ENCODE data around the gene PPM1H. TPM values are rescaled to one million over a fixed set of nuclear protein-coding genes. Genes with fewer than 3 reads are reported as not detected.

PPM1H gene
- polyA plus RNA-seq, 1 of the 3 experiments (the other 2 are of a cell fraction) = 0.13 TPM

DNA sequence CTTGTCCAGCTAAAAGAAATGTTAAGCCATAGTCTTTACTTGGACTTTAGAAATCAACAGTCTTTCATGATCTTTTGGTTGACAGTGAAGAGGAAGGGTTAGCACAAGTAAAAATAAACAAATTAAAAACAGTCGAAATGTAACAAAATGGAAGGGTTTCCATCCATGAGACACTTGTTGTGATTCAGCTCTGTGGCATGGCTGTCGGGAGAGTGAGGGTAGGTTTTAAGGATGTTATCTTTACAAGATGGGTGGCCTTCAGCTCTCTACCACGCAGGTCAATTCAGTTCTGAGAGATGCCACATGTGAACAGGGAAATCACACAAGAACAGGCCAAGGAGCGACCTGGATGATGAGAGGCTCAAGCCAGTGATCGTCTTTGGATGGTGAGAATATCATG lies 180.2 kb downstream of the PPM1H start:
- TF ChIP-seq MXI1 (IDR thresholded peaks at IDR 0.05; ENCODE audit: low read depth, low read length) (no peak), NFIC (IDR thresholded peaks at IDR 0.05; ENCODE audit: borderline replicate concordance) (no peak), TCF12 (IDR thresholded peaks at IDR 0.05) (no peak), NRF1 (IDR thresholded peaks at IDR 0.05; ENCODE audit: low read depth, low read length) (no peak), JUND (IDR thresholded peaks at IDR 0.05) (no peak), SMC3 (IDR thresholded peaks at IDR 0.05; ENCODE audit: low read depth, low read length) (no peak)
- no peaks in the 10 kb centered on the region for H3K4me1 ChIP-seq (ENCODE audit: control insufficient read depth in 1 of 2, insufficient read depth in 2 of 2, low read depth in 1 of 2, low read length in 1 of 2)
- no peak for DNase-seq
- 81% methylated on average over 5 of the region's 5 CpGs for WGBS (ENCODE audit: low lambda C conversion rate)
- H3K36me3 ChIP-seq (replicated peaks in 1 of 2; ENCODE audit: control insufficient read depth in 1 of 2, insufficient read depth in 2 of 2, low read length in 1 of 2) = no peaks in the 10 kb centered on the region
- ChIA-PET CTCF (no interaction called here), POLR2A (no interaction called here)
- H3F3A ChIP-seq (replicated peaks; ENCODE audit: insufficient read depth) = no peaks in the 10 kb centered on the region
- H3K9ac ChIP-seq = no peak overlapping the region
- H3K4me3 ChIP-seq (ENCODE audit: low read depth in 2 of 2, low read length in 1 of 2) = no peak overlapping the region; a peak in 1 of 4 replicates
- no peaks in the 10 kb centered on the region for H3K9me2 ChIP-seq
- no peak overlapping the region for H3K4me2 ChIP-seq
- H2AFZ ChIP-seq (ENCODE audit: low read depth) = no peak overlapping the region
- H3K9me3 ChIP-seq = no peaks in the 10 kb centered on the region
- H4K20me1 ChIP-seq (ENCODE audit: insufficient read depth) = no peaks in the 10 kb centered on the region
- H3K27me3 ChIP-seq (ENCODE audit: insufficient read depth) = no peaks in the 10 kb centered on the region
- H3K79me2 ChIP-seq (ENCODE audit: insufficient read depth) = no peaks in the 10 kb centered on the region
- no peak overlapping the region for H3K27ac ChIP-seq (ENCODE audit: low read depth in 2 of 2, low read length in 1 of 2)

DNA sequence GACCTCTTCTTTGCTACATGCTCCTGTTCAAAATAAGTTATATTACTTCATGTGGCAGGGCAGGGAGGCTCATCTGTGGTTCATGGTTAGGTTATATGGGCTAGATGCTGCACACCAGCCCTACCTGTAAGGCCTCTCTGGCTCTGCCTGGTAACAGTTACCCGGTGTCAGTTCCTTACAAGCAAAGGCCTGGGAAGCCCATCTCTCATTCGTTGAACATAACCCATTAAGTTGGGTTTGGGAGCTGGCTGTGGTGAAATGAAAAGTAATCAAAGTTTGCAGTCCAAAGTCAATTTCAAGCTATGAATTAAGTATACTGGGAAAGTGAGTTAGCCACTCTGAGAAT lies 183.2 kb downstream of the PPM1H start:
- Histone ChIP-seq H4K20me1 (ENCODE audit: insufficient read depth) (no peaks in the 10 kb centered on the region), H3F3A (replicated peaks; ENCODE audit: insufficient read depth) (no peaks in the 10 kb centered on the region), H3K36me3 (replicated peaks in 1 of 2; ENCODE audit: control insufficient read depth in 1 of 2, insufficient read depth in 2 of 2, low read length in 1 of 2) (no peaks in the 10 kb centered on the region), H3K9me3 (no peaks in the 10 kb centered on the region), H3K27ac (ENCODE audit: low read depth in 2 of 2, low read length in 1 of 2) (no peak overlapping the region), H3K4me3 (ENCODE audit: low read depth in 2 of 2, low read length in 1 of 2) (no peak overlapping the region), H3K4me2 (no peak overlapping the region), H3K9ac (no peak overlapping the region), H3K4me1 (ENCODE audit: control insufficient read depth in 1 of 2, insufficient read depth in 2 of 2, low read depth in 1 of 2, low read length in 1 of 2) (no peaks in the 10 kb centered on the region), H3K9me2 (no peaks in the 10 kb centered on the region), H3K79me2 (ENCODE audit: insufficient read depth) (no peaks in the 10 kb centered on the region), H3K27me3 (ENCODE audit: insufficient read depth) (no peaks in the 10 kb centered on the region), H2AFZ (ENCODE audit: low read depth) (no peak overlapping the region)
- POLR2A ChIA-PET = no interaction called here
- CTCF ChIA-PET = interaction anchor here (0.9 kb wide), 1 partner anchor 316 kb away, joined by 3 read pairs; no protein-coding TSS in a partner anchor
- DNase-seq = no peak
- WGBS (ENCODE audit: low lambda C conversion rate) = 73% methylated on average over 2 of the region's 2 CpGs
- TF ChIP-seq, protein P1, sequence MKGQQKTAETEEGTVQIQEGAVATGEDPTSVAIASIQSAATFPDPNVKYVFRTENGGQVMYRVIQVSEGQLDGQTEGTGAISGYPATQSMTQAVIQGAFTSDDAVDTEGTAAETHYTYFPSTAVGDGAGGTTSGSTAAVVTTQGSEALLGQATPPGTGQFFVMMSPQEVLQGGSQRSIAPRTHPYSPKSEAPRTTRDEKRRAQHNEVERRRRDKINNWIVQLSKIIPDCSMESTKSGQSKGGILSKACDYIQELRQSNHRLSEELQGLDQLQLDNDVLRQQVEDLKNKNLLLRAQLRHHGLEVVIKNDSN (IDR thresholded peaks at IDR 0.05; ENCODE audit: borderline replicate concordance, low read depth) = no peak
- TF ChIP-seq, protein P2, sequence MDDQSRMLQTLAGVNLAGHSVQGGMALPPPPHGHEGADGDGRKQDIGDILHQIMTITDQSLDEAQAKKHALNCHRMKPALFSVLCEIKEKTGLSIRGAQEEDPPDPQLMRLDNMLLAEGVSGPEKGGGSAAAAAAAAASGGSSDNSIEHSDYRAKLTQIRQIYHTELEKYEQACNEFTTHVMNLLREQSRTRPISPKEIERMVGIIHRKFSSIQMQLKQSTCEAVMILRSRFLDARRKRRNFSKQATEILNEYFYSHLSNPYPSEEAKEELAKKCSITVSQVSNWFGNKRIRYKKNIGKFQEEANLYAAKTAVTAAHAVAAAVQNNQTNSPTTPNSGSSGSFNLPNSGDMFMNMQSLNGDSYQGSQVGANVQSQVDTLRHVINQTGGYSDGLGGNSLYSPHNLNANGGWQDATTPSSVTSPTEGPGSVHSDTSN (IDR thresholded peaks at IDR 0.05) = no peak
- TF ChIP-seq, protein P3, sequence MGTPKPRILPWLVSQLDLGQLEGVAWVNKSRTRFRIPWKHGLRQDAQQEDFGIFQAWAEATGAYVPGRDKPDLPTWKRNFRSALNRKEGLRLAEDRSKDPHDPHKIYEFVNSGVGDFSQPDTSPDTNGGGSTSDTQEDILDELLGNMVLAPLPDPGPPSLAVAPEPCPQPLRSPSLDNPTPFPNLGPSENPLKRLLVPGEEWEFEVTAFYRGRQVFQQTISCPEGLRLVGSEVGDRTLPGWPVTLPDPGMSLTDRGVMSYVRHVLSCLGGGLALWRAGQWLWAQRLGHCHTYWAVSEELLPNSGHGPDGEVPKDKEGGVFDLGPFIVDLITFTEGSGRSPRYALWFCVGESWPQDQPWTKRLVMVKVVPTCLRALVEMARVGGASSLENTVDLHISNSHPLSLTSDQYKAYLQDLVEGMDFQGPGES (IDR thresholded peaks at IDR 0.05; ENCODE audit: low read depth, low read length) = no peak
- no peak for TF ChIP-seq RFX5 (IDR thresholded peaks at IDR 0.05; ENCODE audit: low read length)
- TF ChIP-seq FOXJ3 (CRISPR knock-in tag; IDR thresholded peaks at IDR 0.05) = no peak
- TF ChIP-seq FOSL2 (IDR thresholded peaks at IDR 0.05; ENCODE audit: borderline replicate concordance, low read depth) = no peak
- no peak for TF ChIP-seq MXI1 (IDR thresholded peaks at IDR 0.05; ENCODE audit: low read depth, low read length)
- no peak for TF ChIP-seq EP300 (IDR thresholded peaks at IDR 0.05; ENCODE audit: borderline replicate concordance in 1 of 2, low read depth in 1 of 2, low read length in 1 of 2)
- TF ChIP-seq POLR2AphosphoS5 (IDR thresholded peaks at IDR 0.05; ENCODE audit: low read depth, low read length) = no peak
- TF ChIP-seq GABPA (IDR thresholded peaks at IDR 0.05; ENCODE audit: low read depth) = no peak
- no peak for TF ChIP-seq SIN3A (IDR thresholded peaks at IDR 0.05; ENCODE audit: borderline replicate concordance, low read depth, low read length)
- no peak for TF ChIP-seq SMC3 (IDR thresholded peaks at IDR 0.05; ENCODE audit: low read depth, low read length)
- TF ChIP-seq NFIC (IDR thresholded peaks at IDR 0.05; ENCODE audit: borderline replicate concordance) = no peak
- TF ChIP-seq, protein P4, sequence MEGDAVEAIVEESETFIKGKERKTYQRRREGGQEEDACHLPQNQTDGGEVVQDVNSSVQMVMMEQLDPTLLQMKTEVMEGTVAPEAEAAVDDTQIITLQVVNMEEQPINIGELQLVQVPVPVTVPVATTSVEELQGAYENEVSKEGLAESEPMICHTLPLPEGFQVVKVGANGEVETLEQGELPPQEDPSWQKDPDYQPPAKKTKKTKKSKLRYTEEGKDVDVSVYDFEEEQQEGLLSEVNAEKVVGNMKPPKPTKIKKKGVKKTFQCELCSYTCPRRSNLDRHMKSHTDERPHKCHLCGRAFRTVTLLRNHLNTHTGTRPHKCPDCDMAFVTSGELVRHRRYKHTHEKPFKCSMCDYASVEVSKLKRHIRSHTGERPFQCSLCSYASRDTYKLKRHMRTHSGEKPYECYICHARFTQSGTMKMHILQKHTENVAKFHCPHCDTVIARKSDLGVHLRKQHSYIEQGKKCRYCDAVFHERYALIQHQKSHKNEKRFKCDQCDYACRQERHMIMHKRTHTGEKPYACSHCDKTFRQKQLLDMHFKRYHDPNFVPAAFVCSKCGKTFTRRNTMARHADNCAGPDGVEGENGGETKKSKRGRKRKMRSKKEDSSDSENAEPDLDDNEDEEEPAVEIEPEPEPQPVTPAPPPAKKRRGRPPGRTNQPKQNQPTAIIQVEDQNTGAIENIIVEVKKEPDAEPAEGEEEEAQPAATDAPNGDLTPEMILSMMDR (IDR thresholded peaks at IDR 0.05) = no peak
- TF ChIP-seq, protein P5, sequence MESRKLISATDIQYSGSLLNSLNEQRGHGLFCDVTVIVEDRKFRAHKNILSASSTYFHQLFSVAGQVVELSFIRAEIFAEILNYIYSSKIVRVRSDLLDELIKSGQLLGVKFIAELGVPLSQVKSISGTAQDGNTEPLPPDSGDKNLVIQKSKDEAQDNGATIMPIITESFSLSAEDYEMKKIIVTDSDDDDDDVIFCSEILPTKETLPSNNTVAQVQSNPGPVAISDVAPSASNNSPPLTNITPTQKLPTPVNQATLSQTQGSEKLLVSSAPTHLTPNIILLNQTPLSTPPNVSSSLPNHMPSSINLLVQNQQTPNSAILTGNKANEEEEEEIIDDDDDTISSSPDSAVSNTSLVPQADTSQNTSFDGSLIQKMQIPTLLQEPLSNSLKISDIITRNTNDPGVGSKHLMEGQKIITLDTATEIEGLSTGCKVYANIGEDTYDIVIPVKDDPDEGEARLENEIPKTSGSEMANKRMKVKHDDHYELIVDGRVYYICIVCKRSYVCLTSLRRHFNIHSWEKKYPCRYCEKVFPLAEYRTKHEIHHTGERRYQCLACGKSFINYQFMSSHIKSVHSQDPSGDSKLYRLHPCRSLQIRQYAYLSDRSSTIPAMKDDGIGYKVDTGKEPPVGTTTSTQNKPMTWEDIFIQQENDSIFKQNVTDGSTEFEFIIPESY (IDR thresholded peaks at IDR 0.05; ENCODE audit: borderline replicate concordance, low read depth) = no peak
- no peak for TF ChIP-seq TAF1 (IDR thresholded peaks at IDR 0.05; ENCODE audit: borderline replicate concordance, low read depth, low read length)
